HG02870 (cell line): ENCODE data around the gene ADAMTS18.

Source experiments
- ATAC-seq: cut with Tn5 transposase; IDR thresholded peaks from one replicate; pipeline ENCODE4 v1.9.1; 2021; ENCODE audit warnings: mild to moderate bottlenecking, moderate library complexity; ENCODE audit not compliant: unreplicated experiment

Gene ADAMTS18

DNA sequence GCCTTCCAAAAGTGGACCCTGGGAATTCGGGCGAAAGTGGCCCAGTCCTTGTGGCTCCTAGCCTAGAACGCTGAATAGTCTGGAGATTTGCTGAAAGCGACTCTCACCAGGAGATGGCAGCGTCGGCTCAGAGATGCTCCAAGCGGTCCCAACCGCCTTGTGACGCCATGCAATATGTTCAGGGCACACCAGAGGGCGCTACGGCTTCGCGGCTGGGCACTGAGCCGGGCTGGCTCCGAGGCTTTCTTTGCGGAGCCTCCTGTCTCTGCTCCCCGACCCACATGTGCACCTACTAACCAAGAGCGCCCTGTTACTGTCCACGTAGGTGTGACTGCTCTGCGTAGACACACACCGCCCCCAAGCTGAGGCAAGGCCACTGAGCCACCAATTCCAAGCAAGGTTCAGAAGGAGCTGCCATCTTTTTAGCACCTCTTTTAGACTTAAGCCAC is 198.7 kb downstream of the ADAMTS18 start:
- peak; percentile 96 for ATAC-seq

GRCh38 chr16:77234611-77235010 is 200.2 kb downstream of the ADAMTS18 start:
- ATAC-seq: no peak

DNA sequence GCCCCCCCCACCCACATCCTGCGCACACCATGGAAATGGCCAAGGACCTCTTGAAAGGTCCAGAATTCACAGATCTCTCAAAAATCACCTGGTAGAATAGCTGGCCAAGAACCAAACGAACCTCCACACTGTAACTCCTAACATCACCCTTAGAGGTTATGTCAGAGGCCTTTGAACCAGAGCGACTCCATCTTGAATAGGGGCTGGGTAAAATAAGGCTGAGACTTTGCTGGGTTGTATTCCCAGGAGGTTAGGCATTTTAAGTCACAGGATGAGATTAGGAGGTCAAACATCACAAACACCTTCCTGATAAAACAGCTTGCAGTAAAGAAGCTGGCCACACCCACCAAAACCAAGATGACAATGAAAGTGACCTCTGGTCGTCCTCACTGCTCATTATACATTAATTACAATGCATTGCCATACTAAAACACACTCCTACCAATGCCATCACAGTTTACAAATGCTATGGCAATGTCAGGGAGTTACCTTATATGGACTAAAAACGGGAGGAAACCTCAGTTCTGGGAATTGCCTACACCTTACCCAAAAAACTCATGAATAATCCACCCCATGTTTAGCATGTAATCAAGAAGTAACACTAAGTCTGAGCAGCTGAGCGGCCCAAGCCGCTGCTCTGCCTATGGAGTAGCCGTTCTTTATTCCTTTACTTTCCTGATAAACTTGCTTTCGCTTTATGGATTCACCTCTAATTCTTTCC is 200.9 kb downstream of the ADAMTS18 start:
- no peak for ATAC-seq
